ENCODE measurements around the gene ITGA8. TPM values are rescaled to one million over a fixed set of nuclear protein-coding genes. Genes with fewer than 3 reads are reported as not detected.
"Not testable (repeated sequence)": the region's sequence is repeated elsewhere in the genome, so short reads cannot be mapped to it uniquely, and the experiment has no call there.

ITGA8 gene
- total RNA-seq, 2 experiments from 2014 or later: not detected

DNA sequence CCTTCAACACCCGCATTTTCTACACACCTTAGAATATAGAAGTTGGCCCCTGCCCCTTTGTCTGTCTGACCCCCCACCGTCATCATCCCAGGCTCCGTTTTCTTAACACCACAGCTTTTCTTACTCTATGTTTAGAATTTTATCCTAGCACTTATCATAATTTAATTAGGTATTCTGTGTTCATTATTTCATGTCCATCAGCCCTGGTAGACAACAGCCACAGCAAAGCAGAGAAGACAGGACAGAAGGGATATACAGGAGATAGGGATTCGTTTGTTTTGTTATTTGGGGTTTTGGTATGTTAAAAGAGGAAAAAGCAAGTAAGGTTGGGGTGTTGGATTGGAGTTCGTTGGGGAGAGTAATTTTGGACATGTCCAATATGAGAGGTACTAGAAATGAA is 48.8 kb downstream of the ITGA8 start:
- DNase-seq: no peak
- Mint-ChIP-seq H3K36me3 (no peaks in the 10 kb centered on the region), H3K27me3 (peaks cover 15% of the 10 kb centered on the region), H3K4me1 (no peaks in the 10 kb centered on the region), H3K4me3 (no peak overlapping the region), H3K9me3 (no peaks in the 10 kb centered on the region), H3K27ac (no peak overlapping the region)

DNA sequence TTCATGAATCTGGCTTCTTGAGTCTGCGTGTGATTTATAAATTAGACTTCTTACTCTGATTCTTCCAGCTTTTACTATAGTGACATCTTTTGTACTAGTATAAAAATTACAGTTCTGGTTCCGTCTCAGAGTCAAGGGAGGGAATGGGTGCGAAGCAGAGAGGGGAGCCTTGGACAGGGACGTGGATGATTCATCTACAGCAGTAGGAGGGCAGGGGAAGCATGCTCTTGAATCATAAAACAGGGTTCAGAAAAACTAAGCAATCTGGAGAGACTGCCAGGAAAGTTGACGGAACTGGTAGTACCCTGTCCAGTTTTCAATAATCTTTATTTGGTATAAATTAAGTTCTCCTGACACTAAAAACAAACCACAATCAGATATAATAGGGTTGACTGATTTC is 58.1 kb downstream of the ITGA8 start:
- no peak overlapping the region for H3K27ac Mint-ChIP-seq
- H3K4me3 Mint-ChIP-seq: no peak overlapping the region
- H3K27me3 Mint-ChIP-seq: peaks cover 6% of the 10 kb centered on the region
- no peak for DNase-seq
- no peaks in the 10 kb centered on the region for H3K4me1 Mint-ChIP-seq
- H3K36me3 Mint-ChIP-seq: no peaks in the 10 kb centered on the region
- H3K9me3 Mint-ChIP-seq: no peaks in the 10 kb centered on the region

- Mint-ChIP-seq H3K4me1 (no peaks in the 10 kb centered on the region), H3K27me3 (peaks cover 7% of the 10 kb centered on the region)
Measured at GRCh38 chr10:15660990-15661389, 58.7 kb downstream of the ITGA8 start.

DNA sequence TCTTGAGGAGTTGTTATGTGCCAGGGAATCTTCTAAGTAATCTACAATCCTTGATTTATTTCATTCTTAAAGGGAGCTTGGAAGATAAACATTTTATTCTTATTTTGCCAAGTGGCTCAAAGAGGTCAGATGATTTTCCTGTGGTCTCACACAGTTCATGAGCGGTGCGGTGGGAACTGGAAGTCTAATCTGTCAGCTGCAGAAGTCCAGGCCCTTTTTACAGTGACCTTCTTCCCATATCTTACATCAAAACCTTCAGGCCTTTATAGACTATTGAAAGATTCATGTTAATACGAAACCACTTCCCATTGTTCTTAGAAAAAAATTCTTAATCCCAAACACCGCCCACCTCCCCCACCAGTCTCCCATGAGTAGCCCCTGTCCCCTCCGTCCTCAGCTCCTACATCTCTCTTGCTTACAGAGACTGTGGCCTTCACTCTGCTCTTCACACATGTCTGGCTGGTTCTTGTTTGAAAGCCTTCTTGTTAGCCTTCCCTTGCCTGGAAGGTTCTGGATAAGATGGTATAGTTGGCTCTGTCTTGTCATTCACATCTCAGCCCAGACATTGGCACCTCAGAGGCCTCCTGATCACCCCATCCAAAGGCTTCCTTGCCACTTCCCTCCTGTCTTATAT is 61.5 kb downstream of the ITGA8 start:
- peaks cover 7% of the 10 kb centered on the region for H3K27me3 Mint-ChIP-seq
- no peak for DNase-seq
- H3K4me1 Mint-ChIP-seq: no peaks in the 10 kb centered on the region
- H3K9me3 Mint-ChIP-seq: no peaks in the 10 kb centered on the region
- no peak overlapping the region for H3K27ac Mint-ChIP-seq
- no peak overlapping the region for H3K4me3 Mint-ChIP-seq
- no peaks in the 10 kb centered on the region for H3K36me3 Mint-ChIP-seq

More at GRCh38 chr10:15660990-15661389, 58.7 kb downstream of the ITGA8 start:
- no peaks in the 10 kb centered on the region for H3K9me3 Mint-ChIP-seq
- no peaks in the 10 kb centered on the region for H3K36me3 Mint-ChIP-seq
- H3K4me3 Mint-ChIP-seq: no peak overlapping the region
- DNase-seq: no peak
- no peak overlapping the region for H3K27ac Mint-ChIP-seq

GRCh38 chr10:15652757-15653156 is 67.0 kb downstream of the ITGA8 start:
- no peaks in the 10 kb centered on the region for H3K4me1 Mint-ChIP-seq
- H3K9me3 Mint-ChIP-seq: no peaks in the 10 kb centered on the region
- H3K4me3 Mint-ChIP-seq: no peak overlapping the region
- no peak for DNase-seq
- peaks cover 7% of the 10 kb centered on the region for H3K27me3 Mint-ChIP-seq
- H3K36me3 Mint-ChIP-seq: no peaks in the 10 kb centered on the region
- H3K27ac Mint-ChIP-seq: no peak overlapping the region

- peaks cover 7% of the 10 kb centered on the region for H3K27me3 Mint-ChIP-seq
- no peak overlapping the region for H3K4me3 Mint-ChIP-seq
- DNase-seq: no peak
- no peaks in the 10 kb centered on the region for H3K36me3 Mint-ChIP-seq
- H3K27ac Mint-ChIP-seq: no peak overlapping the region
- H3K9me3 Mint-ChIP-seq: no peaks in the 10 kb centered on the region
- H3K4me1 Mint-ChIP-seq: no peaks in the 10 kb centered on the region
Measured at GRCh38 chr10:15652117-15652516, 67.6 kb downstream of the ITGA8 start.

GRCh38 chr10:15651175-15651574 is 68.5 kb downstream of the ITGA8 start:
- Mint-ChIP-seq H3K27me3 (peaks cover 4% of the 10 kb centered on the region), H3K4me3 (no peak overlapping the region), H3K36me3 (no peaks in the 10 kb centered on the region), H3K9me3 (no peaks in the 10 kb centered on the region), H3K27ac (no peak overlapping the region), H3K4me1 (no peaks in the 10 kb centered on the region)
- DNase-seq: no peak

DNA sequence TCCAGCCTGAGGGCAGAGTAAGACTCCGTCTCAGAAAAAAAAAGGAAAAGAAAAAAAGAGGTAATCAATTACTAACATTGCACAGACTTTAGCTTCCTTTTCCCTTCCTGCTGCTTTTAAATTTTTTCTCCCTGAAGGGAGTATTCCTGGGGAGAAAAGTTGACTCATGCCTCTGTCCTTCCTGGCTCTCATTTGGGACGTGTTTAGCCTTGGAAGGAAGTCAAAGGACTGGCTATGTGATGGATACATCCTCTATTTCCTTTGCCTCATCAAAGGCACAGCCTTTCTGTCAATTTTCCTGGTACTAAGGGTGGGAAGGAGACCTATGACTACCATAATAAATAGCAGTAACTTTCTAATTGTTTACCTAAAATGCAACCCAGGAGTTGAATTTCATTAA is 77.6 kb downstream of the ITGA8 start:
- no peaks in the 10 kb centered on the region for H3K36me3 Mint-ChIP-seq
- no peak for DNase-seq
- H3K27me3 Mint-ChIP-seq: no peaks in the 10 kb centered on the region
- no peak overlapping the region for H3K4me3 Mint-ChIP-seq
- no peak overlapping the region for H3K27ac Mint-ChIP-seq
- H3K9me3 Mint-ChIP-seq: no peaks in the 10 kb centered on the region
- H3K4me1 Mint-ChIP-seq: no peaks in the 10 kb centered on the region

DNA sequence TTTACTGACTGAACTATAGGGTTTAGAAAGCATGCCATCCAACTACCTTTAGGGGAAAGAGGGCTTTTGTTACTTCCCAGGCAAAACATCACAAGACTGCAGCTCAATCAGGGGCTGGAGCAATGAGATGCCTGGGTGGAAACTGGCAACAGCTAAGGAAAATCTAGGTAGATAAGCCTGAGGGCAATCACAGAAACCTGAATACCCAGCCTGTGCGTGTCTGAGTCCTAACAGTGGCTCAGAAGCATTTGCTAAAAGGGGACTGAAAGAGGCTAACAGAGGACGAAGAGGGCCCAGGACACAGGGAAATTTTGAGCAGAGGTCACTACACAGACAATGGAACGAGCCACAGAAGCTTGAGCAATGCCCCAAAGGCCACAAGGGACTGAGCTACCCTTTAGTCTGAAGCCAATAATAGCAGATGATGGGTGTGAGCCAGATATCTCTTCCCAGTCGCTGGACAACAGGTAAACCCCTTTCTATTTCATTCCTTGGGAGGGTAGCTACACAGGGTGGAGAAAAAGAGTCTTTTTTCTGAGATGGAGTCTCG is 79.1 kb downstream of the ITGA8 start:
- Mint-ChIP-seq H3K4me1 (no peaks in the 10 kb centered on the region), H3K36me3 (no peaks in the 10 kb centered on the region), H3K27ac (no peak overlapping the region), H3K4me3 (no peak overlapping the region), H3K27me3 (no peaks in the 10 kb centered on the region), H3K9me3 (no peaks in the 10 kb centered on the region)
- no peak for DNase-seq

DNA sequence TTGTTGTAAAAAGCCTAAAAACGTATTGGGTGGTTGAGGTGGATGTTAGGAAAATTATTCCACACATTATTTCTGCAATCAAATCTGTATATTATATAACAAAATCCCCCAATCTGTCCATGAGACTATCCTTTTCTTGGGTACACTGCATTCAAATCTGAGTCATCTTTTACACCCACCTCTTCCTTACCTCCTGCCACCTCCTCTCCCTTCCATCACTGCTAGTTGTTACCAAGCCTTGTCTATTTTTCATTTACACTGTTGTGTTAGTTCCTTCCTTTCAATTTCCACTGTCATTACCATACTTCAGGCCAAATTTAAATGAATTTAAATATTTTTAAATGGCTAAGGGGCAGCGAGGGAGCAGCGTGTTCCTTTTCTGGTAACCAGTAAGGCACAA is 83.3 kb downstream of the ITGA8 start:
- no peak for DNase-seq
- no peaks in the 10 kb centered on the region for H3K36me3 Mint-ChIP-seq
- H3K27me3 Mint-ChIP-seq: no peaks in the 10 kb centered on the region
- H3K4me3 Mint-ChIP-seq: no peak overlapping the region
- no peaks in the 10 kb centered on the region for H3K4me1 Mint-ChIP-seq
- no peak overlapping the region for H3K27ac Mint-ChIP-seq
- H3K9me3 Mint-ChIP-seq: no peaks in the 10 kb centered on the region

GRCh38 chr10:15632456-15633091 is 87.1 kb downstream of the ITGA8 start:
- Mint-ChIP-seq H3K36me3 (no peaks in the 10 kb centered on the region), H3K4me3 (no peak overlapping the region)
- DNase-seq: no peak

GRCh38 chr10:15631205-15631604 is 88.5 kb downstream of the ITGA8 start:
- not testable (repeated sequence) for DNase-seq, H3K36me3 Mint-ChIP-seq, H3K4me1 Mint-ChIP-seq, H3K4me3 Mint-ChIP-seq, H3K27me3 Mint-ChIP-seq, H3K9me3 Mint-ChIP-seq, H3K27ac Mint-ChIP-seq

More at GRCh38 chr10:15632456-15633091, 87.1 kb downstream of the ITGA8 start:
- Mint-ChIP-seq H3K4me1 (no peaks in the 10 kb centered on the region), H3K27me3 (no peaks in the 10 kb centered on the region), H3K9me3 (no peaks in the 10 kb centered on the region), H3K27ac (no peak overlapping the region)

GRCh38 chr10:15630353-15630752 is 89.4 kb downstream of the ITGA8 start:
- no peak for DNase-seq
- Mint-ChIP-seq H3K27ac (no peak overlapping the region), H3K4me1 (no peaks in the 10 kb centered on the region), H3K9me3 (no peaks in the 10 kb centered on the region), H3K27me3 (no peaks in the 10 kb centered on the region), H3K36me3 (no peaks in the 10 kb centered on the region), H3K4me3 (no peak overlapping the region)

GRCh38 chr10:15627617-15628196 is 92.0 kb downstream of the ITGA8 start:
- Mint-ChIP-seq H3K9me3 (no peaks in the 10 kb centered on the region), H3K36me3 (no peaks in the 10 kb centered on the region), H3K4me3 (no peak overlapping the region), H3K27me3 (no peaks in the 10 kb centered on the region), H3K4me1 (no peaks in the 10 kb centered on the region), H3K27ac (no peak overlapping the region)
- DNase-seq: no peak

- H3K36me3 Mint-ChIP-seq: no peaks in the 10 kb centered on the region
- DNase-seq: no peak
- H3K9me3 Mint-ChIP-seq: no peaks in the 10 kb centered on the region
- no peaks in the 10 kb centered on the region for H3K27me3 Mint-ChIP-seq
- H3K27ac Mint-ChIP-seq: no peak overlapping the region
- H3K4me1 Mint-ChIP-seq: no peaks in the 10 kb centered on the region
- no peak overlapping the region for H3K4me3 Mint-ChIP-seq
Measured at GRCh38 chr10:15626937-15627336, 92.8 kb downstream of the ITGA8 start.

- Mint-ChIP-seq H3K9me3 (no peaks in the 10 kb centered on the region), H3K4me1 (no peaks in the 10 kb centered on the region), H3K27me3 (peaks cover 5% of the 10 kb centered on the region), H3K27ac (no peak overlapping the region), H3K36me3 (no peaks in the 10 kb centered on the region), H3K4me3 (no peak overlapping the region)
- no peak for DNase-seq
Measured at GRCh38 chr10:15625261-15625660, 94.5 kb downstream of the ITGA8 start.
